Measurements from ENCODE around the gene PACRG. TPM values are rescaled to one million over a fixed set of nuclear protein-coding genes. Genes with fewer than 3 reads are reported as not detected.

The PACRG gene
- total and polyA plus RNA-seq, 2 of the 13 experiments (the other 11 are each of a cell fraction or from before 2014, with no cell fraction given), result 0.13 TPM; not detected in 1

- 2% methylated on average over 1 of the region's 1 CpG for WGBS (ENCODE audit: low lambda C conversion rate)
- no TSS peak for BruUV-seq (replicated peaks)
Observed at GRCh38 chr6:163214259-163214658, 486.5 kb downstream of the PACRG start.

GRCh38 chr6:163218361-163218894 is 490.7 kb downstream of the PACRG start:
- Histone ChIP-seq H3K9ac (ENCODE audit: insufficient read depth, low read depth, low read length) (no peak overlapping the region), H3K79me2 (ENCODE audit: insufficient read depth, low read length) (no peaks in the 10 kb centered on the region), H3K4me1 (ENCODE audit: insufficient read depth, low read length) (no peaks in the 10 kb centered on the region), H3K36me3 (replicated peaks in 1 of 2; ENCODE audit: control insufficient read depth in 1 of 2, insufficient read depth in 2 of 2, low read length in 2 of 2) (no peaks in the 10 kb centered on the region), H2AFZ (ENCODE audit: low read length) (no peak overlapping the region), H3K9me3 (ENCODE audit: low read length) (no peaks in the 10 kb centered on the region), H3K27me3 (ENCODE audit: control insufficient read depth in 1 of 2, insufficient read depth in 2 of 2, low read length in 2 of 2) (peaks cover 0 to 3% of the 10 kb centered on the region in 2 experiments; a peak in 2 of 5 replicates), H3K4me2 (ENCODE audit: low read depth, low read length) (no peak overlapping the region), H3K27ac (ENCODE audit: extremely low read length, insufficient read depth, low read length) (no peak overlapping the region), H4K20me1 (ENCODE audit: insufficient read depth, low read length) (no peaks in the 10 kb centered on the region), H3K4me3 (replicated peaks in 1 of 3; ENCODE audit: insufficient read depth in 1 of 3, low read depth in 2 of 3, low read length in 3 of 3) (no peak overlapping the region)
- POLR2A ChIA-PET, result no interaction called here
- DNase-seq (ENCODE audit: low spot score) (no peak), ATAC-seq (no peak), FAIRE-seq (no peak)
- intact Hi-C loops (cut with micrococcal nuclease; ENCODE audit: unreplicated experiment), result no loop called here
- BruUV-seq (replicated peaks), result no TSS peak
- in situ Hi-C loops (cut with HindIII; ENCODE audit: extremely low pct_ligation_motif_present, low pct_unique_long_range_greater_than_20kb), result no loop called here
- WGBS (ENCODE audit: low lambda C conversion rate), result 21% methylated on average over 5 of the region's 5 CpGs
- CTCF ChIA-PET (ENCODE audit: low intra/inter-chr PET ratio, low total read pairs), result no interaction called here
- TF ChIP-seq ZNF704 (CRISPR knock-in tag; IDR thresholded peaks at IDR 0.05; ENCODE audit: borderline replicate concordance), result no peak
- TF ChIP-seq ZSCAN5A (CRISPR knock-in tag; IDR thresholded peaks at IDR 0.05; ENCODE audit: borderline replicate concordance), result no peak
- no peak for TF ChIP-seq SNAI1 (CRISPR knock-in tag; IDR thresholded peaks at IDR 0.05; ENCODE audit: borderline replicate concordance)
- TF ChIP-seq RERE (CRISPR knock-in tag; IDR thresholded peaks at IDR 0.05; ENCODE audit: low read depth), result no peak
- no peak for TF ChIP-seq MYNN (CRISPR knock-in tag; IDR thresholded peaks at IDR 0.05; ENCODE audit: low read depth)
- TF ChIP-seq CAMTA2 (CRISPR knock-in tag; IDR thresholded peaks at IDR 0.05; ENCODE audit: borderline replicate concordance), result no peak

More at GRCh38 chr6:163214259-163214658, 486.5 kb downstream of the PACRG start:
- Histone ChIP-seq H3K79me2 (ENCODE audit: insufficient read depth, low read length) (no peaks in the 10 kb centered on the region), H3K4me1 (ENCODE audit: insufficient read depth, low read length) (no peaks in the 10 kb centered on the region), H4K20me1 (ENCODE audit: insufficient read depth, low read length) (no peaks in the 10 kb centered on the region), H3K4me3 (replicated peaks in 1 of 3; ENCODE audit: insufficient read depth in 1 of 3, low read depth in 2 of 3, low read length in 3 of 3) (no peak overlapping the region), H3K27me3 (ENCODE audit: control insufficient read depth in 1 of 2, insufficient read depth in 2 of 2, low read length in 2 of 2) (peaks cover 0 to 3% of the 10 kb centered on the region in 2 experiments; a peak in 1 of 5 replicates), H3K27ac (ENCODE audit: extremely low read length, insufficient read depth, low read length) (no peak overlapping the region), H3K9me3 (ENCODE audit: low read length) (peaks cover 10% of the 10 kb centered on the region), H3K36me3 (replicated peaks in 1 of 2; ENCODE audit: control insufficient read depth in 1 of 2, insufficient read depth in 2 of 2, low read length in 2 of 2) (no peaks in the 10 kb centered on the region), H3K4me2 (ENCODE audit: low read depth, low read length) (no peak overlapping the region), H3K9ac (ENCODE audit: insufficient read depth, low read depth, low read length) (no peak overlapping the region), H2AFZ (ENCODE audit: low read length) (no peak overlapping the region)
- FAIRE-seq (no peak), ATAC-seq (no peak), DNase-seq (ENCODE audit: low spot score) (no peak)
- intact Hi-C loops (cut with micrococcal nuclease; ENCODE audit: unreplicated experiment) (no loop called here), in situ Hi-C loops (cut with HindIII; ENCODE audit: extremely low pct_ligation_motif_present, low pct_unique_long_range_greater_than_20kb) (no loop called here)
- TF ChIP-seq WIZ (CRISPR knock-in tag; IDR thresholded peaks at IDR 0.05), result no peak
- peak; percentile 83 for TF ChIP-seq ATF7 (IDR thresholded peaks at IDR 0.05)
- TF ChIP-seq ATF7 (CRISPR knock-in tag; IDR thresholded peaks at IDR 0.05), result no peak
- ChIA-PET CTCF (ENCODE audit: low intra/inter-chr PET ratio, low total read pairs) (no interaction called here), POLR2A (no interaction called here)
